ENCODE data around the gene RASAL1.
A peak's percentile ranks its signal among the peaks of the same experiment; 100 is the strongest.

RASAL1 gene

GRCh38 chr12:113162102-113163029 is 26.8 kb upstream of the RASAL1 start:
- DNase-seq (ENCODE audit: low read depth, low spot score), result no peak

GRCh38 chr12:113161415-113162016 is 26.0 kb upstream of the RASAL1 start:
- no peak for DNase-seq (ENCODE audit: low read depth, low spot score)

- no peak for DNase-seq (ENCODE audit: low read depth, low spot score)
Measured at GRCh38 chr12:113159937-113160336, 24.4 kb upstream of the RASAL1 start.

GRCh38 chr12:113158439-113159203 is 23.1 kb upstream of the RASAL1 start:
- DNase-seq (ENCODE audit: low read depth, low spot score), result no peak

GRCh38 chr12:113157218-113157859 is 21.8 kb upstream of the RASAL1 start:
- DNase-seq (ENCODE audit: low read depth, low spot score), result no peak

- no peak for DNase-seq (ENCODE audit: low read depth, low spot score)
Measured at GRCh38 chr12:113155646-113156045, 20.1 kb upstream of the RASAL1 start.

- DNase-seq (ENCODE audit: low read depth, low spot score), result no peak
Measured at GRCh38 chr12:113155060-113155459, 19.5 kb upstream of the RASAL1 start.

- DNase-seq (ENCODE audit: low read depth, low spot score), result no peak
Measured at GRCh38 chr12:113154351-113154973, 18.9 kb upstream of the RASAL1 start.

- peak; percentile 23 for DNase-seq (ENCODE audit: low read depth, low spot score)
Measured at GRCh38 chr12:113152835-113153814, 17.6 kb upstream of the RASAL1 start.

- no peak for DNase-seq (ENCODE audit: low read depth, low spot score)
Measured at GRCh38 chr12:113152196-113152834, 16.8 kb upstream of the RASAL1 start.

- DNase-seq (ENCODE audit: low read depth, low spot score), result no peak
Measured at GRCh38 chr12:113151655-113152054, 16.1 kb upstream of the RASAL1 start.

GRCh38 chr12:113149361-113150150 is 14.0 kb upstream of the RASAL1 start, which contains the start of gene CFAP73:
Gene CFAP73, plus strand, starts transcription at chr12:113149724. Its CDS starts 134 bp downstream, at chr12:113149858.
- no peak for DNase-seq (ENCODE audit: low read depth, low spot score)

- DNase-seq (ENCODE audit: low read depth, low spot score), result no peak
Measured at GRCh38 chr12:113146999-113147398, 11.4 kb upstream of the RASAL1 start.

GRCh38 chr12:113145720-113146551 is 10.4 kb upstream of the RASAL1 start:
- no peak for DNase-seq (ENCODE audit: low read depth, low spot score)

GRCh38 chr12:113144806-113145205 is 9.2 kb upstream of the RASAL1 start:
- no peak for DNase-seq (ENCODE audit: low read depth, low spot score)

GRCh38 chr12:113143959-113144358 is 8.4 kb upstream of the RASAL1 start:
- no peak for DNase-seq (ENCODE audit: low read depth, low spot score)

- no peak for DNase-seq (ENCODE audit: low read depth, low spot score)
Measured at GRCh38 chr12:113142886-113143332, 7.3 kb upstream of the RASAL1 start.
